Measurements from ENCODE around the gene SP6. TPM values are rescaled to one million over a fixed set of nuclear protein-coding genes. Genes with fewer than 3 reads are reported as not detected.

Gene SP6
- total RNA-seq, 4 donors from 2014 or later: 0.12 to 0.31 (median 0.14) TPM

- H3K27me3 ChIP-seq: peaks cover 34% of the 10 kb centered on the region
- H3K9me3 ChIP-seq: no peaks in the 10 kb centered on the region
- no peaks in the 10 kb centered on the region for H3K36me3 ChIP-seq
- WGBS, 2 donors (ENCODE audit: low coverage in 1 of 2): 11 to 55% methylated on average over 1 to 2 of the region's 2 CpGs
- no peaks in the 10 kb centered on the region for H3K4me1 ChIP-seq
- no peak overlapping the region for H3K4me3 ChIP-seq
- TF ChIP-seq, protein P1, sequence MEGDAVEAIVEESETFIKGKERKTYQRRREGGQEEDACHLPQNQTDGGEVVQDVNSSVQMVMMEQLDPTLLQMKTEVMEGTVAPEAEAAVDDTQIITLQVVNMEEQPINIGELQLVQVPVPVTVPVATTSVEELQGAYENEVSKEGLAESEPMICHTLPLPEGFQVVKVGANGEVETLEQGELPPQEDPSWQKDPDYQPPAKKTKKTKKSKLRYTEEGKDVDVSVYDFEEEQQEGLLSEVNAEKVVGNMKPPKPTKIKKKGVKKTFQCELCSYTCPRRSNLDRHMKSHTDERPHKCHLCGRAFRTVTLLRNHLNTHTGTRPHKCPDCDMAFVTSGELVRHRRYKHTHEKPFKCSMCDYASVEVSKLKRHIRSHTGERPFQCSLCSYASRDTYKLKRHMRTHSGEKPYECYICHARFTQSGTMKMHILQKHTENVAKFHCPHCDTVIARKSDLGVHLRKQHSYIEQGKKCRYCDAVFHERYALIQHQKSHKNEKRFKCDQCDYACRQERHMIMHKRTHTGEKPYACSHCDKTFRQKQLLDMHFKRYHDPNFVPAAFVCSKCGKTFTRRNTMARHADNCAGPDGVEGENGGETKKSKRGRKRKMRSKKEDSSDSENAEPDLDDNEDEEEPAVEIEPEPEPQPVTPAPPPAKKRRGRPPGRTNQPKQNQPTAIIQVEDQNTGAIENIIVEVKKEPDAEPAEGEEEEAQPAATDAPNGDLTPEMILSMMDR (IDR thresholded peaks at IDR 0.05): no peak
- TF ChIP-seq EP300 (IDR thresholded peaks at IDR 0.05) (no peak), POLR2AphosphoS5 (IDR thresholded peaks at IDR 0.05) (no peak), POLR2A (IDR thresholded peaks at IDR 0.05) (no peak)
- H3K27ac ChIP-seq: no peak overlapping the region
- no peak for ATAC-seq
Observed at GRCh38 chr17:47797797-47798196, 53.2 kb downstream of the SP6 start.

Other genes starting within 250 kb of the SP6 start
- 100 to 1,000 TPM; 192 to 215 (median 211) TPM for gene KPNB1, start 201.2 kb downstream of the SP6 start, total RNA-seq
- gene TBKBP1, start 157.0 kb downstream of the SP6 start, total RNA-seq: 10 to 100 TPM; 13.9 to 25.1 (median 18.0) TPM
- 1 to 10 TPM in 1 of 4 donors, under 1 TPM in 1, not detected in 2; 0.94 to 1.1 TPM for gene TBX21, start 117.9 kb downstream of the SP6 start, total RNA-seq
- 1 to 10 TPM; 2.2 to 4.1 (median 3.8) TPM for gene OSBPL7, start 29.4 kb downstream of the SP6 start, total RNA-seq
- gene MRPL10, start 19.6 kb downstream of the SP6 start, total RNA-seq: 10 to 100 TPM; 34.9 to 74.9 (median 55.0) TPM
- gene LRRC46, start 19.5 kb downstream of the SP6 start, total RNA-seq: 1 to 10 TPM in 1 of 4 donors, under 1 TPM in 1, not detected in 2; 0.46 to 1.3 TPM
- gene SCRN2, start 9.9 kb downstream of the SP6 start, total RNA-seq: 10 to 100 TPM; 17.4 to 28.9 (median 21.8) TPM
- gene SP2, start 45.1 kb upstream of the SP6 start, total RNA-seq: 10 to 100 TPM in 2 of 4 donors, 1 to 10 TPM in 2; 3.4 to 16.2 (median 10.0) TPM
- gene PNPO, start 90.4 kb upstream of the SP6 start, total RNA-seq: 10 to 100 TPM; 20.3 to 43.9 (median 21.9) TPM
- gene PRR15L, start 106.7 kb upstream of the SP6 start, total RNA-seq: 1 to 10 TPM in 1 of 4 donors, under 1 TPM in 1, not detected in 2; 0.19 to 3.5 TPM
- gene CDK5RAP3, start 120.0 kb upstream of the SP6 start, total RNA-seq: 10 to 100 TPM; 43.8 to 98.8 (median 63.8) TPM
- gene COPZ2, start 186.6 kb upstream of the SP6 start, total RNA-seq: 10 to 100 TPM; 40.6 to 75.5 (median 49.4) TPM
- 100 to 1,000 TPM; 166 to 289 (median 182) TPM for gene NFE2L1, start 197.2 kb upstream of the SP6 start, total RNA-seq

Data from gastroesophageal sphincter (tissue), 4 donors.